HepG2 (cell line): ENCODE data around the gene MICB. TPM values are rescaled to one million over a fixed set of nuclear protein-coding genes. Genes with fewer than 3 reads are reported as not detected.

Experiments
- DNMT1 ChIP-seq: sonication (generic); formaldehyde crosslinking; IDR thresholded peaks from 2 replicates; pipeline ENCODE4 v1.5.1; 2020; ENCODE audit warnings: mild to moderate bottlenecking, missing genetic modification reagents
- DNMT3B ChIP-seq: conservative IDR thresholded peaks from 2 replicates; pipeline ENCODE4 v1.6.1; 2016; ENCODE audit warnings: missing biosample characterization, control low read depth
- ETV5 ChIP-seq: IDR thresholded peaks from 2 replicates; pipeline ENCODE4 v1.6.1; 2018; ENCODE audit warnings: missing biosample characterization, missing genetic modification reagents, inconsistent platforms, borderline replicate concordance
- GATAD1 ChIP-seq: IDR thresholded peaks from 2 replicates; pipeline ENCODE4 v1.6.1; 2016; ENCODE audit warnings: missing genetic modification reagents, missing compliant biosample characterization
- GLI4 ChIP-seq: sonication (generic); formaldehyde crosslinking; IDR thresholded peaks from 2 replicates; pipeline ENCODE4 v1.5.1; 2020; ENCODE audit warnings: missing genetic modification reagents, mild to moderate bottlenecking, moderate library complexity, borderline replicate concordance
- HOXA9 ChIP-seq: sonication (generic); formaldehyde crosslinking; IDR thresholded peaks from 2 replicates; pipeline ENCODE4 v1.8.1; 2022; ENCODE audit warnings: missing genetic modification reagents, mild to moderate bottlenecking, moderate library complexity, borderline replicate concordance
- IRX3 ChIP-seq: sonication (generic); formaldehyde crosslinking; IDR thresholded peaks from 2 replicates; pipeline ENCODE4 v1.8.1; 2023; ENCODE audit warnings: mild to moderate bottlenecking, low read depth, missing genetic modification reagents, borderline replicate concordance
- JUND ChIP-seq: sonication (generic); formaldehyde crosslinking; IDR thresholded peaks from 2 replicates; pipeline ENCODE4 v1.8.0; 2022; ENCODE audit warnings: mild to moderate bottlenecking, missing genetic modification reagents
- NFYC ChIP-seq: IDR thresholded peaks from 2 replicates; pipeline ENCODE4 v1.6.1; 2016; ENCODE audit warnings: missing genetic modification reagents, missing compliant biosample characterization
- NR2F2 ChIP-seq: IDR thresholded peaks from 2 replicates; pipeline ENCODE4 v1.6.1; 2012; ENCODE audit warnings: low read depth, inconsistent platforms, borderline replicate concordance
- RAD21 ChIP-seq: fragments of 450-650 bp; formaldehyde crosslinking; IDR thresholded peaks from 2 replicates; pipeline ENCODE4 v1.5.0; 2020; ENCODE audit warnings: mild to moderate bottlenecking
- RARA ChIP-seq: IDR thresholded peaks from 2 replicates; pipeline ENCODE4 v1.6.1; 2016; ENCODE audit warnings: missing genetic modification reagents, missing compliant biosample characterization
- RBM39 ChIP-seq: fragments of 200-400 bp; formaldehyde crosslinking; IDR thresholded peaks from one replicate; pipeline ENCODE4 v1.6.1; 2018; ENCODE audit warnings: antibody characterized with exemption, mild to moderate bottlenecking, low read depth, low read length; ENCODE audit not compliant: poor library complexity, severe bottlenecking
- RXRA ChIP-seq: sonication (generic); formaldehyde crosslinking; IDR thresholded peaks from 2 replicates; pipeline ENCODE4 v1.5.1; 2020; ENCODE audit warnings: missing genetic modification reagents
- SP1 ChIP-seq, 2 experiments: fragments of 450-650 bp in 1 of 2; sonication (generic) in 1 of 2; formaldehyde crosslinking in 1 of 2; IDR thresholded peaks; 2 replicates each; pipeline versions ENCODE4 v1.4.0 to v1.6.1; 2016 to 2020; ENCODE audit warnings: missing genetic modification reagents in 1 of 2
- SYNCRIP ChIP-seq: fragments of 200-400 bp; formaldehyde crosslinking; IDR thresholded peaks from 2 replicates; pipeline ENCODE4 v1.6.1; 2018; ENCODE audit warnings: mild to moderate bottlenecking, low read depth, low read length; ENCODE audit not compliant: insufficient read depth
- TBP ChIP-seq: sonication (generic); formaldehyde crosslinking; IDR thresholded peaks from 2 replicates; pipeline ENCODE4 v1.5.0; 2020; ENCODE audit warnings: missing genetic modification reagents
- U2AF2 ChIP-seq: fragments of 200-400 bp; formaldehyde crosslinking; IDR thresholded peaks from 2 replicates; pipeline ENCODE4 v1.6.1; 2017; ENCODE audit warnings: low read depth, mild to moderate bottlenecking, low read length
- ZNF256 ChIP-seq: sonication (generic); formaldehyde crosslinking; conservative IDR thresholded peaks from 2 replicates; pipeline ENCODE4 v1.4.0; 2020; ENCODE audit warnings: missing genetic modification reagents
- ZNF350 ChIP-seq: sonication (generic); formaldehyde crosslinking; IDR thresholded peaks from 2 replicates; pipeline ENCODE4 v1.4.0; 2020; ENCODE audit warnings: mild to moderate bottlenecking, low read depth, missing genetic modification reagents, borderline replicate concordance
- ZNF510 ChIP-seq: sonication (generic); formaldehyde crosslinking; IDR thresholded peaks from 2 replicates; pipeline ENCODE4 v1.4.0; 2020; ENCODE audit warnings: low read depth, mild to moderate bottlenecking, missing genetic modification reagents
- polyA plus RNA-seq, 8 experiments: library from polyadenylated mRNA; depleted of rRNA in 3 of 8; stranded (reverse) in 7 of 8; unstranded in 1 of 8; fragments of >200 nt; fragmentation: Illumina TruSeq in 4 of 8; extraction: Trizol in 4 of 8; gene quantifications; 2 replicates each; pipeline versions ENCODE4 v1.2.1 to v1.2.3, GENCODE V29; 2011 to 2016; ENCODE audit warnings: low read depth in 4 of 8, missing spikeins in 1 of 8, mixed read lengths in 1 of 8; ENCODE audit not compliant: insufficient read depth in 1 of 8
- total RNA-seq, 5 experiments: library from RNA; depleted of rRNA; stranded (reverse); fragments of >200 nt; fragmentation: Illumina TruSeq; extraction: Trizol; gene quantifications; 2 replicates each; pipeline ENCODE4 v1.2.3, GENCODE V29; 2016; ENCODE audit warnings: low read depth in 1 of 5
- TF ChIP-seq, protein P1 (sequence below): sonication (generic); formaldehyde crosslinking; IDR thresholded peaks from 2 replicates; pipeline ENCODE4 v1.4.0; 2020; ENCODE audit warnings: missing genetic modification reagents
- TF ChIP-seq, protein P2 (sequence below): IDR thresholded peaks from 2 replicates; pipeline ENCODE4 v1.6.1; 2016
- TF ChIP-seq, protein P3 (sequence below): sonication (generic); formaldehyde crosslinking; IDR thresholded peaks from 2 replicates; pipeline ENCODE4 v1.4.0; 2020; ENCODE audit warnings: mild to moderate bottlenecking, missing genetic modification reagents

Gene MICB
- total and polyA plus RNA-seq, 2 of the 13 experiments (the other 11 are each of a cell fraction or from before 2014, with no cell fraction given) = 12.5 to 12.8 TPM

DNA sequence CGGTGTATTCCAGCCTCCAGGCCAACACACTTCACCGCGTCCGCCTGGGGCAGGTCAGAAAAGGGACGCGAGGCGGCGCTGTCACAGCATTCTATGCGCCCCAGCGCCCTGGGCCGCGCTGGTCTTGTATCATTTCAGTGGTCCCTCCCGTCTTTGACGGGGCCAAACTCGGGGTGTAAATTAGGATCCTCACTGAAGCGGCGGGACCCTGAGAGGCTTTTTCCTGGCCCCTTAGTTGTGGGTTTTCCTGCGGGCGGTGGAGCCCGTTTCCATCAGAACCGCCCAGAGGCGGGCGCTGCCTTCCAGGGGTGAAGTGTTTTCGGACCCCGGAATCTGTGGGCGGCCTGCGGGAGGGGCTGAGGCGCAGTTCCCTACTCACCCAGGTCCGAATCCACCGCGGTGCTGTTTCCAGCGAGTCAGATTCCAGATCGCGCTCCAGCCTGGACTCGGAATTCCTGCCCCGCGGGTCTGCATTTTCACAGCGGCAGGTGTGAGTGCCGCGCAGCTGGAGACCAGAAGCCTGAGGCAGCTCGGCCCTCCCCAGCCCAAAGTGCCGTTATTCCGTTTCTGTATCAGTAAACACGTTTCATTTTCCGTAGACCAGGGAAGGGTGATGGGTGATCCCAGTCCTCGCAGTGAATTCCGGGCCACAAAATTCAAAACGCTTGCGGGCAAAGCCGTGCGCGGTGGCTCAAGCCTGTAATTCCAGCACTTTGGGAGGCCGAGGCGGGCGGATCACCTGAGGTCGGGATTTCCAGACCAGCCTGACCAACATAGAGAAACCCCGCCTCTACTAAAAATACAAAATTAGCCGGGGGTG, 3.9 kb upstream of the MICB start (continued):
- peak; percentile 64 for TF ChIP-seq RBM39
- TF ChIP-seq ZNF510 = no peak
- no peak for TF ChIP-seq HOXA9 (CRISPR knock-in tag)
- peak; percentile 17; the same call in 1 of the 2 replicates for TF ChIP-seq RARA
- TF ChIP-seq, protein P1, sequence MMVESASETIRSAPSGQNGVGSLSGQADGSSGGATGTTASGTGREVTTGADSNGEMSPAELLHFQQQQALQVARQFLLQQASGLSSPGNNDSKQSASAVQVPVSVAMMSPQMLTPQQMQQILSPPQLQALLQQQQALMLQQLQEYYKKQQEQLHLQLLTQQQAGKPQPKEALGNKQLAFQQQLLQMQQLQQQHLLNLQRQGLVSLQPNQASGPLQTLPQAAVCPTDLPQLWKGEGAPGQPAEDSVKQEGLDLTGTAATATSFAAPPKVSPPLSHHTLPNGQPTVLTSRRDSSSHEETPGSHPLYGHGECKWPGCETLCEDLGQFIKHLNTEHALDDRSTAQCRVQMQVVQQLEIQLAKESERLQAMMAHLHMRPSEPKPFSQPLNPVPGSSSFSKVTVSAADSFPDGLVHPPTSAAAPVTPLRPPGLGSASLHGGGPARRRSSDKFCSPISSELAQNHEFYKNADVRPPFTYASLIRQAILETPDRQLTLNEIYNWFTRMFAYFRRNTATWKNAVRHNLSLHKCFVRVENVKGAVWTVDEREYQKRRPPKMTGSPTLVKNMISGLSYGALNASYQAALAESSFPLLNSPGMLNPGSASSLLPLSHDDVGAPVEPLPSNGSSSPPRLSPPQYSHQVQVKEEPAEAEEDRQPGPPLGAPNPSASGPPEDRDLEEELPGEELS (CRISPR knock-in tag) = no peak
- no peak for TF ChIP-seq TBP (CRISPR knock-in tag)
- TF ChIP-seq, protein P2, sequence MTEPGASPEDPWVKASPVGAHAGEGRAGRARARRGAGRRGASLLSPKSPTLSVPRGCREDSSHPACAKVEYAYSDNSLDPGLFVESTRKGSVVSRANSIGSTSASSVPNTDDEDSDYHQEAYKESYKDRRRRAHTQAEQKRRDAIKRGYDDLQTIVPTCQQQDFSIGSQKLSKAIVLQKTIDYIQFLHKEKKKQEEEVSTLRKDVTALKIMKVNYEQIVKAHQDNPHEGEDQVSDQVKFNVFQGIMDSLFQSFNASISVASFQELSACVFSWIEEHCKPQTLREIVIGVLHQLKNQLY (CRISPR knock-in tag) = no peak
- TF ChIP-seq, protein P3, sequence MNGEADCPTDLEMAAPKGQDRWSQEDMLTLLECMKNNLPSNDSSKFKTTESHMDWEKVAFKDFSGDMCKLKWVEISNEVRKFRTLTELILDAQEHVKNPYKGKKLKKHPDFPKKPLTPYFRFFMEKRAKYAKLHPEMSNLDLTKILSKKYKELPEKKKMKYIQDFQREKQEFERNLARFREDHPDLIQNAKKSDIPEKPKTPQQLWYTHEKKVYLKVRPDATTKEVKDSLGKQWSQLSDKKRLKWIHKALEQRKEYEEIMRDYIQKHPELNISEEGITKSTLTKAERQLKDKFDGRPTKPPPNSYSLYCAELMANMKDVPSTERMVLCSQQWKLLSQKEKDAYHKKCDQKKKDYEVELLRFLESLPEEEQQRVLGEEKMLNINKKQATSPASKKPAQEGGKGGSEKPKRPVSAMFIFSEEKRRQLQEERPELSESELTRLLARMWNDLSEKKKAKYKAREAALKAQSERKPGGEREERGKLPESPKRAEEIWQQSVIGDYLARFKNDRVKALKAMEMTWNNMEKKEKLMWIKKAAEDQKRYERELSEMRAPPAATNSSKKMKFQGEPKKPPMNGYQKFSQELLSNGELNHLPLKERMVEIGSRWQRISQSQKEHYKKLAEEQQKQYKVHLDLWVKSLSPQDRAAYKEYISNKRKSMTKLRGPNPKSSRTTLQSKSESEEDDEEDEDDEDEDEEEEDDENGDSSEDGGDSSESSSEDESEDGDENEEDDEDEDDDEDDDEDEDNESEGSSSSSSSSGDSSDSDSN (CRISPR knock-in tag) = peak; percentile 56
- TF ChIP-seq RAD21 = peak; percentile 91
- TF ChIP-seq ETV5 = no peak; the same call in 1 of the 2 replicates
- TF ChIP-seq DNMT3B (CRISPR knock-in tag) = no peak
- TF ChIP-seq GATAD1 = peak; percentile 44; the same call in 1 of the 2 replicates
- no peak for TF ChIP-seq ZNF256 (CRISPR knock-in tag)
- TF ChIP-seq JUND (CRISPR knock-in tag) = 0 out of 2 replicates have a peak, but pooled peaks have one; percentile 25
- no peak for TF ChIP-seq U2AF2
- peak; percentile 47; the same call in 1 of the 2 replicates for TF ChIP-seq ZNF350 (CRISPR knock-in tag)
- no peak for TF ChIP-seq SYNCRIP
- TF ChIP-seq SP1 (IDR thresholded peaks at IDR 0.05) = no peak
- no peak for TF ChIP-seq SP1 (CRISPR knock-in tag; IDR thresholded peaks at IDR 0.05)
- TF ChIP-seq GLI4 (CRISPR knock-in tag) = no peak
- no peak for TF ChIP-seq IRX3 (CRISPR knock-in tag)
- no peak for TF ChIP-seq NFYC (CRISPR knock-in tag)
- TF ChIP-seq RXRA (CRISPR knock-in tag) = 0 out of 2 replicates have a peak, but pooled peaks have one; percentile 17
- TF ChIP-seq DNMT1 (CRISPR knock-in tag) = no peak
- TF ChIP-seq NR2F2 = no peak
